Mammary epithelial cell (primary cell): ENCODE results near the gene CHST1.

Experiments used
- EZH2 ChIP-seq: IDR thresholded peaks from 2 replicates; pipeline ENCODE4 v1.6.1; 2012; ENCODE audit warnings: low read length, inconsistent platforms, borderline replicate concordance
- TF ChIP-seq, protein P1 (sequence below), 2 donors: IDR thresholded peaks in 1 of 2; conservative IDR thresholded peaks in 1 of 2; 2 replicates each; pipeline ENCODE4 v1.5.1; 2011 to 2012; ENCODE audit warnings: inconsistent platforms in 2 of 2, low read length in 2 of 2, mild to moderate bottlenecking in 2 of 2, control low read depth in 1 of 2, low read depth in 1 of 2; ENCODE audit not compliant: insufficient read depth in 1 of 2; ENCODE audit errors: extremely low read depth in 1 of 2

DNA sequence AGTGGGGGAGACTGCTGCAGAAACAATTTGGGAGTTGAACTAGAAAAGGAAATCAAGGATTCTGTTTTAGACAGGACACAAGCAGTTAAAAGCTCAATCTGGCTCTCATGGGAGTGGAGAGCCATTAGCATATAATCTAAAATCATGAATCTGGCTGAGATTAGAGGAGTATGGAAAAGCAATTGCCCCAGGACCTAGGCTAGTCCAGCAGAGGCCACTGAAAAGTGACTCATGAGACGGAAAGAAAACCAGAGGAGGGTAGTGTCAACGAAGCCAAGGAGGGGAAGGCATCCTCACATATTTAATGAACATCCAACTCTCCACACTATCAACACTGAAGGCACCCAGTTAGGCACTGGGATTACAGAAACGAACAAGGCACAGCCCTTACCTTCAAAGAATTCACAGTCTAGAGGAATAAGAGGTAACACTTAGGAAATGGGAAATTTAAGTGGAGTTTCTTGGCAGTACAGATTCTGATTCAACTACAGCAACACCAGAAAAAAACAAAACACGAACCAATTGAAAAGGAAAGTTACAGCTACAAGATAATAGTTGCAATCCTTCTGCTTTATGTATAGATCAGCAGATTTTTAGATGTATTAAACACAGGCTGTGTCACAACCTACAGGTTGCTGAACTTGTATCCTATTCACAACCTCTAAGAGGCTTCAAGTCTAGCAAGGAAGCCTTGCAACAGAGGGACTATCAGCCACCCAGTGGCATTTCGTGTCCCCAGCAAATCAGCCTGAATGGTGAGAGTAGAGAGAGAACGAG, 43.7 kb upstream of the CHST1 start:
- TF ChIP-seq, protein P1, sequence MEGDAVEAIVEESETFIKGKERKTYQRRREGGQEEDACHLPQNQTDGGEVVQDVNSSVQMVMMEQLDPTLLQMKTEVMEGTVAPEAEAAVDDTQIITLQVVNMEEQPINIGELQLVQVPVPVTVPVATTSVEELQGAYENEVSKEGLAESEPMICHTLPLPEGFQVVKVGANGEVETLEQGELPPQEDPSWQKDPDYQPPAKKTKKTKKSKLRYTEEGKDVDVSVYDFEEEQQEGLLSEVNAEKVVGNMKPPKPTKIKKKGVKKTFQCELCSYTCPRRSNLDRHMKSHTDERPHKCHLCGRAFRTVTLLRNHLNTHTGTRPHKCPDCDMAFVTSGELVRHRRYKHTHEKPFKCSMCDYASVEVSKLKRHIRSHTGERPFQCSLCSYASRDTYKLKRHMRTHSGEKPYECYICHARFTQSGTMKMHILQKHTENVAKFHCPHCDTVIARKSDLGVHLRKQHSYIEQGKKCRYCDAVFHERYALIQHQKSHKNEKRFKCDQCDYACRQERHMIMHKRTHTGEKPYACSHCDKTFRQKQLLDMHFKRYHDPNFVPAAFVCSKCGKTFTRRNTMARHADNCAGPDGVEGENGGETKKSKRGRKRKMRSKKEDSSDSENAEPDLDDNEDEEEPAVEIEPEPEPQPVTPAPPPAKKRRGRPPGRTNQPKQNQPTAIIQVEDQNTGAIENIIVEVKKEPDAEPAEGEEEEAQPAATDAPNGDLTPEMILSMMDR (conservative IDR thresholded peaks at IDR 0.05 in 1 of 2, IDR thresholded peaks at IDR 0.05 in 1 of 2; ENCODE audit: extremely low read depth in 1 of 2, insufficient read depth in 1 of 2, low read depth in 1 of 2, low read length in 2 of 2) = no peak
- TF ChIP-seq EZH2 = no peak
